Measurements from ENCODE around the gene GSDME. TPM values are rescaled to one million over a fixed set of nuclear protein-coding genes. Genes with fewer than 3 reads are reported as not detected.

Gene GSDME
- total RNA-seq, 1 experiment from 2014 or later = 5.5 TPM

DNA sequence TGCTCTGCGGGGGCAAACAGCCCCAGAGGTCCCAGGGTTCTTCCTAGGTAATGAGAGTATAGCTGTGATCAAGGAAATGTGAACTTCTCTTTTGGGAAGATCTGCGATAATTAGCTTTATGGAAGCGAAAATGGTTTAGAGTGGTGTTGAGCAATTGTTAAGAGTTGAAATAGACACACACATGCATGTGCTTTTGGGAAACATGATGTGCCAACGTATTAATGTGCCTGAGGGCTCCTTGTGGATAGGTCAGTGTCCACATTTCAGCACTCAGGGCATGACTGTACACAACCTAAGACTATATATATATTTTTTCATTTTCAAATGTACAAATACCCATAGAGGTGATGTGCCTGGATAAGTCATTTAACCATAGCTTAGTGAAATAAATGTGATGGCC lies 67.0 kb downstream of the GSDME start:
- no peak overlapping the region for H3K56ac ChIP-seq (ENCODE audit: insufficient read length, low read depth, low read length)
- H3K27ac ChIP-seq (ENCODE audit: insufficient read length, low read depth, low read length) = no peak overlapping the region
- no peak overlapping the region for H3K14ac ChIP-seq (ENCODE audit: insufficient read depth, low read length)
- no peaks in the 10 kb centered on the region for H3K79me1 ChIP-seq (ENCODE audit: insufficient read depth, low read depth, low read length, poor library complexity, severe bottlenecking)
- no peak overlapping the region for H2BK20ac ChIP-seq (ENCODE audit: low read depth, low read length, poor library complexity, severe bottlenecking)
- H4K8ac ChIP-seq (replicated peaks; ENCODE audit: insufficient read length, low read depth, low read length) = no peak overlapping the region
- Mint-ChIP-seq H3K4me1 (peaks cover 11 to 12% of the 10 kb centered on the region in 2 experiments), H3K4me3 (no peak overlapping the region), H3K27ac (peak overlapping the region in 1 of 3 experiments; percentile 87; a peak in 2 of 7 replicates), H3K9me3 (no peaks in the 10 kb centered on the region), H3K36me3 (ENCODE audit: insufficient read depth in 1 of 3, low read depth in 3 of 3) (peaks cover 7 to 26% (median 18%) of the 10 kb centered on the region in 3 experiments; a peak in 4 of 7 replicates), H3K27me3 (ENCODE audit: low read depth) (no peaks in the 10 kb centered on the region)
- no peak for DNase-seq
- H3T11ph ChIP-seq (ENCODE audit: low read length) = no peak overlapping the region
- no peak overlapping the region for H3K4ac ChIP-seq (ENCODE audit: low read depth, low read length)
- H2BK12ac ChIP-seq (ENCODE audit: insufficient read length, low read depth, low read length) = no peak overlapping the region
- no peak overlapping the region for H4K5ac ChIP-seq (ENCODE audit: insufficient read length, low read depth, low read length)
- no peak overlapping the region for H2BK15ac ChIP-seq (ENCODE audit: low read depth, low read length)
- H4K20me1 ChIP-seq (ENCODE audit: control insufficient read depth, insufficient read depth, insufficient read length) = no peaks in the 10 kb centered on the region
- H2AFZ ChIP-seq (ENCODE audit: low read length) = no peak overlapping the region
- H3K9me3 ChIP-seq (ENCODE audit: control insufficient read depth, low read depth, low read length) = no peaks in the 10 kb centered on the region
- no CpG with 5 or more reads among the region's 4 CpGs for WGBS (ENCODE audit: extremely low coverage, insufficient read length, low lambda C conversion rate)
- no peak overlapping the region for H3K9ac ChIP-seq (ENCODE audit: extremely low read depth, insufficient read length, low read length)
- no peak overlapping the region for H2BK120ac ChIP-seq (ENCODE audit: low read depth, low read length, poor library complexity, severe bottlenecking)
- no peak overlapping the region for H4K91ac ChIP-seq (ENCODE audit: insufficient read length, low read depth, low read length)
- H3K23me2 ChIP-seq (ENCODE audit: insufficient read length, low read depth, low read length, poor library complexity, severe bottlenecking) = no peaks in the 10 kb centered on the region
- H3K79me2 ChIP-seq (ENCODE audit: insufficient read depth, low read length) = no peaks in the 10 kb centered on the region
- H3K23ac ChIP-seq (ENCODE audit: insufficient read length, low read depth, low read length) = no peak overlapping the region
- H2BK5ac ChIP-seq (ENCODE audit: insufficient read length, low read length) = no peak overlapping the region
- no peaks in the 10 kb centered on the region for H3K27me3 ChIP-seq (ENCODE audit: insufficient read depth, low read length)
- H2AK5ac ChIP-seq (ENCODE audit: insufficient read length, low read length) = no peak overlapping the region
- TF ChIP-seq CTCF (conservative IDR thresholded peaks at IDR 0.05) = no peak
- no peak overlapping the region for H3K18ac ChIP-seq (ENCODE audit: insufficient read length, low read depth, low read length)
- H3K4me1 ChIP-seq (ENCODE audit: insufficient read depth, low read length) = no peaks in the 10 kb centered on the region
- no peak overlapping the region for H3K4me2 ChIP-seq (ENCODE audit: insufficient read depth, insufficient read length, low read length)

Data from H9 (cell line).